CD4-positive, alpha-beta T cell treated with Interleukin-4 for 4 hours (primary cell): ENCODE data around the gene LRRTM3.

Experiments
- DNase-seq: peaks from one replicate; pipeline ENCODE4 v3.0.0-alpha.2; 2020

The LRRTM3 gene

DNA sequence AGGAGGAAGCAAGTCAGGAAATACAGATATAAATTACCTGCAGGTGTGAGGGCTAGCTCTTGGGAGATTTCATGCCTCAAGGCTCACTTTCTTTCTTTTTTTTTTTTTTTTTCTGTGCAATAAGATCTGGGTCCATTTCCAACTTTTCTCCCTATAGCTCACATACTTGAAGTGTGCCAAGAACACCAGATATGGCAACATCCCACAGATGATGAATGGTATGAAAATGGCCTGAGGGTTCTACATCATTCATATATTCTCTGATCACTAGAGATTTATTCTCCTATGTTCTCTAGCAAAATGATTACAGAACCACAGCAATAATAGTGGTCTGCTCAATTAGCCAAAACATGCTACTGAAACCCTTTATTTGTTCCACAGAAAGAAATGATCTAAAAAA lies 117.2 kb downstream of the LRRTM3 start:
- no peak for DNase-seq

DNA sequence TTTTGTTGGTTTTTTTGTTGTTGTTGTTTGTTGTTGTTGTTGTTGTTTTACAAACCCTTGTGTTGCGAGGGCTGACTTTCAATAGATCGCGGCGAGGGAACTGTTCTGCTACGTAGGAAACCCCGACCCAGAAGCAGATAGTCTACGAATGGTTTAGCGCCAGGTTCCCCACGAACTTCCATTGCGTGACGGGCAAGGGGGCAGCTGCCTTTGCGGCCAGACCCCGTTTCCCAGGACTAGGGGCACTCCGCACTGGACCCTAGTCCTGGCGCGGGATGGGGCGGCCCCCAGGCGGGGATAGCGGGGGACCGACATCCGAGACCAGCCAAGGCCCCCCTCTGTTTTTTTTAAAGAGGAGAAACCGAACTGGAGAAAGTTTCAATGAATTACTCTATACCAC lies 119.6 kb downstream of the LRRTM3 start:
- DNase-seq, result no peak

DNA sequence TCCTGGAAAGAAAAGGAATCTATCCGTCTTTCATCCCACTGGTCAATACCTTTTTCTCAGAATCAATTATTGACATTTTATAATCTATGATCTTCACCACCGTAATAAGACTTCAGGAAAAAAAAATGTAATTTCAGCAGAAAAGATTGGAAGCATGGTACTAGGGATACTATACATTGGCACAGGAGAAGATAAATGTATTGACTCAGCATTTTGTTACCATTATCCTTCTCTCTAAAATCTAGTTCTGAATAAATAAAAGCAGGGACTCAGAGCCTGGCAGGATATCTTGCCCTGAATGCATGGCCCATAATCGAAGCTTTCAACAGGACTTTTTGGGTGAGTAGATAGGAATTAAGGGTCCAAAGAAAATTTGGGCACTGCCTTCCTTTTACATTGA lies 120.7 kb downstream of the LRRTM3 start:
- no peak for DNase-seq

GRCh38 chr10:67049988-67050387 lies 124.2 kb downstream of the LRRTM3 start:
- no peak for DNase-seq

- DNase-seq, result no peak
Measured at GRCh38 chr10:67050415-67050814, 124.6 kb downstream of the LRRTM3 start.

DNA sequence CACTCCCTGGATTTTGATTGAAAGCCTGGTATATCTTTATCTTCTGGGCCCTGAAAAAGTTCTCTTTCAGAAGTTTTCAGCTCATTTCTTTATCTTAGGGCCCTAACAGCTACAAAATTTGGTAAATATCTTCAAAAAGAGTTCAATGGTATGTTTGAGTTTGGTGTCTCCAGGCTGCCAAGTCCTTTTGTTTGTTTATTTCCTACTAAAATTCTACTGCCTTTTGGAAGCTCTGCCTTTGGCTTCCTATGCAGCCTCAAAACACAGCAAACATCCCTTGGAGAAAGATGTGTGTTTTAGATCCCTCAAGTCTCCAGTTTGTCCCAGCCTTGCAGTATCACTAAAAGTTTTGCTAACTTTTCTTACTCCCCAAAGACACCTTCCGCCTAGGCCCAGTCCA lies 146.8 kb downstream of the LRRTM3 start:
- no peak for DNase-seq

DNA sequence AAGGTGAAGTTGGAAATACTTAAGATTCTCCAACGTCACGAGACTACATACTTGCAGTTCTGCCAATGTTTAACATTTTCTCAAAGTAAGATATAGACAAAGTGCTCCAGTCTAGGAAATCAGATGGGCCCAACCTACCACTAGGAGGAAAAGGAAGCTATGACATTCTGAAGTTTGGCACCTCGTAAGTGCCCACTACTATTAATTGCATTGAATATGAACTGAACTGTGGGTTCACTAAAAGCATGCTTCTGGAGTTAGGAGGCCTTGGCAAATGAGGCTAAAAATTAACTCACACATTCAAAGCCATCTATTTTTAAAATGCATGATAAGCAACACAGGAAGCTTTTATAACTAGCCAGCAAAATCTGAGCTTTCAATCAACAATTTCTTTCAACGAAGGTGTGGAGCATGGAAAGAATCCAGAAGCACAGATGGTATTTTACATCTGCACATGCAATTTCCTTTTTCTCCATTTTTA lies 149.7 kb downstream of the LRRTM3 start:
- no peak for DNase-seq

DNA sequence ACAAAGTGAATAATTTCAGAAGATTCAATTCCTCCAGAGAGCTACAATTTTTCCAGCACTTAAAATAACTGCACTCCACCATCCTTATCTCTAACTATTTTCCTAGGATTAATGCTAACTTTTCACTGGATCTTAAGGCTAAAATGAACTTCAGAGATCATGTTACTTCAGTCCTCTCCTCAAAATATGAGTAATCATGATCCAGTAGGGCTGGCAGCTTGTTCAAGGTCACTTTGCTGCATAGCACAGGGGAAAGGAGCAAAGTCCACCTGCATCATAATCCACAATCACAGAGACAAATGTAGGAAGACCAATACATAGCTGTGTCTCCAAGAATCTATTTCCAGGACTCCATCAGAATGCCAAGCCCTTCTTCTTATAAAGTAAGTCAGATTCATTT lies 150.3 kb downstream of the LRRTM3 start:
- no peak for DNase-seq

- no peak for DNase-seq
Measured at GRCh38 chr10:67077376-67077775, 151.5 kb downstream of the LRRTM3 start.

GRCh38 chr10:67079126-67079525 lies 153.3 kb downstream of the LRRTM3 start:
- no peak for DNase-seq

DNA sequence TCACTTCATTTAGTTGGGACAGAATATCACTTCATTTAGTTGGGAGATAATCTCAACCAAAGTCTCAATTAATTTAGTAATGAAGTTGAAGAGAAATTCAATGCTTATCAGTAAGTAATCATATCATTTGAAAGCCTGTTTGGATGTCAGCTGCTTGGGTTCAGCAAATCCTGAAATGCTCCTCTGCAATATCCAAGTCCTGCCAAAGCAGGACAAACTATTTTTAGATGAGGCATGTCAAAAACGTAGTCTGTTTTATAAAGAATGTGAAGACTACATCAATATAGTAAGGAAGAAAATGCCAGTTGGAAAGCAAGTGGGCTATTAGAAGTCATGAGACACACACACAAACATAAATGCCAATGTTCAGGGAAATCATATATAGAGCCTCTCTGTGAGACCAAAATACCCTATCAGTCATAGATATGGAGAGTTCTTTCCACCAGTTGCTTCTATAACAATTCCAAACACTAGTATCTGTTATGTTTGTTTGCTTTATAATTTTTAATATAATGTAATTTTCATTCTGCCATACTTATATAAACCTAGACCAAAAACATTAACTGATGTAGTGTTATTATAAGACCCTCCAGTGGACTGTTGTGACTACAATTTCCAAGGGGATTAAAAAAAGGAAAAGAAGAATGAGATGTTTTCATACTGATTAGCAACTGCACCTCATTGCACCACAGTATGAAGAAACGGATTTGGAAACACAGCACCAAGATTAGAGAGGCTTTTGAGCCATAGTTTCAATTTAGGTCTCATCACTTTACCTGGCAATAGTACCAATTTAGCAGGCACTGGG lies 160.7 kb downstream of the LRRTM3 start:
- no peak for DNase-seq

DNA sequence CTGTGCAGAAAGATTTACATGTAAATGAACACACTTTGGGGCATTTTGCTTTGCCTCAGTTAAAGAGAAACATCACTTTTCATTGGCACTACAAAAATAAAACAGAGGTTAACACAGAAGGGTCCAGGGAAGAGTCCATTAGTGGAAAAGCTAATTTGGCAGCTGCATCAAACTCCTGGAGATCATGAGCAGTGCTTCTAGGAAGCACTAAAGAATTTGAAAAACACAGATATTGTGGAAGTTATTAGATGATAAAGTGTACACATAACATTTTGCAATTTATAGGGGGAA lies 161.2 kb downstream of the LRRTM3 start:
- no peak for DNase-seq

DNA sequence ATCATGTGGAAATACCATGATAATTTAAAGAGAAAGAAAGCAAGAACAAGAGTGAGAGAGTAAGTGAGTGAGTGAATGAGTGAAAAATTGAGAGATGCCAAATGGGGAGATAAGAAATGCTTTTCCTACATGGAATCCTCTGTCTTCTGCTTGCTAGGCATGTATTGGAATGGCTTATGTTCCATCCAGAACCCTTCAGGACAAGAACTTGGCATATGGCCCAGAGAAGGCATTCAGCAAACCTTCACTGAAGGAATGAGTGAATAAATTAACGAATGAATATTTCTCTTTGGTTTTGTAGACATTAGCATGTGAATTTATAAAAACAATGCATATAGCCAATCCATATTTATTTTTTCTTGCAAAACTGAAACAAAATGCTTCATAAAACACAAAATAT lies 162.2 kb downstream of the LRRTM3 start:
- DNase-seq, result no peak

GRCh38 chr10:67095531-67095930 lies 169.7 kb downstream of the LRRTM3 start:
- DNase-seq, result no peak

DNA sequence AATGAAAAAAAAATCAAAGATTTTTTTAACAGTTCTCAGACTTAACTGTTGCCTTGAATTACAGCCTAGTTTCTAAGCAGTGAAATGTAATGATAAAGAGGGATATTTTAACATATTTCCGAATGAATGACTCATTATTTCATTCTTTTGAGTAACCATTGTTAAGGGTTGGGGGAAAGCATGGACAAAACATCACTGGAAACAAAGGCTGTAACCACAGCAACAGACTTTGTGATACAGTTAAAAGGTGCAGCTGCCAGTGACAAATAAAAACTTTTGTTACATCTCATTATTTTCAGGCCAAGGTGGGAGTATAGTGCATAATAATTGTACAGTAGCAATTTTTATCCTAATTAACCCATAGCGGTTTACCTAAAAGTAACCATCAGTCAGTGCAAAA lies 172.6 kb downstream of the LRRTM3 start:
- no peak for DNase-seq

DNA sequence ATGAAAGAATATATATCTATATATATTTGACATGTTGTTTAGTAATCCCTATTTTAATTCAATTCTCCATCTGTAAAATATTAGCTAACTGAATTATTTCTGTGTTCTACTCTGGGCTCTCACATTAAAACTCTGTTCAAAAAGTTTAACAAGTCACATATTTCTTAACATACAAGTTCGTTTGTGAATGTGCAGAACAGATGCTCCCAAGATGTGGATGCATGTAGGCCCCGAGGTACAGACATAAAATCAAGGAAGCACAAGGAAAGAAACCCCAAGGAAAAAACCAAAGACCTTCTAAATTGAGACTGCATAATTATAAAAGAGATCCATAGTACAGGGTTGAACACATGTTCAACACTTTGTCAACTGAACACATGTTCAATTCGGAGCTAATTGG lies 175.1 kb downstream of the LRRTM3 start:
- no peak for DNase-seq

DNA sequence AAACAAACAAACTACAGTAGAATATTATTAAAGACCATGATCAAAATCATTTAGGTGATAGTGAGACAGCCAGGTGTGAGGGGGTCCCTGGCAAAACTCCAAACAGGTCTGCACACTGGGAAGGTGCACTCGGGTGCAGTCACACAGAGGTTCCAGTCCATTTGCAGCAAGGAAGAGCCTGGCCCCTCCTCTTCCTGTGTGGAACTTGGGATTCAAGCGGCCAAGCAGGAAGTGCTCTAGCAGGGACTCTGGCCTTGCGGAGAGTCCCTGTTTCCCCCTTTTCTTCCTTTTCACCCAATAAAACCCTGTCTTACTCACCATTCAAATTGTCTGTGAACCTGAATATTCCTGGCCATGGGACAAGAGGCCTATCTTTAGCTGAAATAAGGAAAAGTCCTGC lies 181.8 kb downstream of the LRRTM3 start:
- no peak for DNase-seq

- DNase-seq, result no peak
Measured at GRCh38 chr10:67110286-67110685, 184.4 kb downstream of the LRRTM3 start.

DNA sequence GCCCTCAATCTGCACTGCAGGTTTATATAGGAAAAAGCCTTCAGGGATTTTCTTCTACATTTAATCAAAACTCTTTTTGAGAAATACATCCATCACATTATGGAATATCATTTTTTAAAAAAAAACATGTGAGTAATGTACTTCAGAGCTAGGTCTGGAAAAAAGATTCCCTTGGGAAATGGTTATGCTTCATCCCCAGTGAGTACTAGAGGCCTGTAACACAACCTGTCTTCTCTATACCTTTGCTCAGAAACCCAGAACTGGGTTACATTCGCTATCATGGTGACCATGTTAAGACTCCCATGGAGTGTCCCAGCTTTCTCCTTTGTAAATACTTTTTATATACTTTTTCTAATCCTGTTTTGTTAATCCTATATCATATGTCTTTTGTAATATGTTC lies 186.9 kb downstream of the LRRTM3 start:
- no peak for DNase-seq

GRCh38 chr10:67114945-67115344 lies 189.1 kb downstream of the LRRTM3 start:
- no peak for DNase-seq

GRCh38 chr10:67115972-67116371 lies 190.1 kb downstream of the LRRTM3 start:
- DNase-seq, result no peak

DNA sequence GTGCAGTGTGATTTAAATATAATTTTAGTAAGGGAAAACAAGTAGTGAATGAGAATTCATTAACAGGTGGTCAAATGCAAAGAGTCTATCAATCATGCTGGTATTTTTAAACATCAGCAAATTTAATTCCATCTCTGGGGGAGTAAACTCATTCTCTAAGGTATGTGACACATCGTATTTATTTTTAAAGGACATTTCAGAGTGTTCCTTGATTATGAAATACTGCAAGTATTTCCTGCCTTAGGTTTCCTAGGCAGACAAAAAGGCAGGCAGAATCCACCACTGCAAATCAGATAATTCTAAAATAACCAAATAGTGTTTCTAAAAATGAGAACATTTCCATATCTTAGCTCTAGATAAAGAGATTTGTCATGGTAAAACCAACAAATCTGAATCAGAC lies 193.8 kb downstream of the LRRTM3 start:
- DNase-seq, result no peak

GRCh38 chr10:67127441-67127840 lies 201.6 kb downstream of the LRRTM3 start:
- DNase-seq, result no peak

GRCh38 chr10:67140641-67141040 lies 214.8 kb downstream of the LRRTM3 start:
- DNase-seq, result no peak

GRCh38 chr10:67141300-67141699 lies 215.5 kb downstream of the LRRTM3 start:
- DNase-seq, result no peak
